PC-9 (cell line): ENCODE data around the gene TRIM28. TPM values are rescaled to one million over a fixed set of nuclear protein-coding genes. Genes with fewer than 3 reads are reported as not detected.

Experiments used
- BruUV-seq: library from RNA; stranded (reverse); fragments of 400-500 nt; replicated peaks from 2 replicates; lab custom pipeline; 2021; lab: Mats Ljungman, UMichigan
- CTCF ChIA-PET: fragments of 300-600 bp; sonication (Branson Sonifier 250); formaldehyde crosslinking; loops from one replicate; lab custom pipeline; 2022; ENCODE audit warnings: antibody characterized with exemption; lab: Charles Lee
- POLR2A ChIA-PET: fragments of 300-600 bp; sonication (Branson Sonifier 250); formaldehyde crosslinking; loops from one replicate; lab custom pipeline; 2022; ENCODE audit warnings: antibody characterized with exemption; ENCODE audit not compliant: unreplicated experiment; lab: Charles Lee
- DNase-seq, 2 experiments: peaks; one replicate each; pipeline versions ENCODE4 v3.0.0 to v3.0.0-alpha.2; 2015 to 2022; ENCODE audit warnings: mixed read lengths in 1 of 2
- H2AFZ ChIP-seq: fragments of 200-600 bp; sonication (generic); 2 replicates; pipeline ENCODE4 v1.8.1; 2017; ENCODE audit warnings: antibody characterized with exemption
- H3F3A ChIP-seq: fragments of 200-600 bp; sonication (generic); 2 replicates; pipeline ENCODE4 v1.8.1; 2017; ENCODE audit warnings: antibody characterized with exemption, mild to moderate bottlenecking, low read depth; ENCODE audit not compliant: insufficient read depth
- H3K27ac ChIP-seq: fragments of 200-600 bp; sonication (generic); 2 replicates; pipeline ENCODE4 v1.6.1; 2016; ENCODE audit warnings: mixed run types
- H3K27me3 ChIP-seq: fragments of 200-600 bp; sonication (generic); 2 replicates; pipeline ENCODE4 v1.6.1; 2016; ENCODE audit warnings: low read depth, mixed run types; ENCODE audit not compliant: insufficient read depth
- H3K36me3 ChIP-seq: fragments of 200-600 bp; sonication (generic); 2 replicates; pipeline ENCODE4 v1.6.1; 2016; ENCODE audit warnings: low read depth, mixed run types
- H3K4me1 ChIP-seq: fragments of 200-600 bp; sonication (generic); replicated peaks from 2 replicates; pipeline ENCODE4 v1.6.1; 2016; ENCODE audit warnings: mixed run types; ENCODE audit not compliant: insufficient read depth
- H3K4me2 ChIP-seq: fragments of 200-600 bp; sonication (generic); 2 replicates; pipeline ENCODE4 v1.6.1; 2017; ENCODE audit warnings: mixed run types
- H3K4me3 ChIP-seq: fragments of 200-600 bp; sonication (generic); 2 replicates; pipeline ENCODE4 v1.6.1; 2016; ENCODE audit warnings: mixed run types
- H3K79me2 ChIP-seq: fragments of 200-600 bp; sonication (generic); 2 replicates; pipeline ENCODE4 v1.6.1; 2017; ENCODE audit warnings: low read depth, mixed run types
- H3K9me2 ChIP-seq: fragments of 200-600 bp; sonication (generic); 2 replicates; pipeline ENCODE4 v1.8.1; 2017; ENCODE audit warnings: mild to moderate bottlenecking; ENCODE audit not compliant: insufficient read depth
- H3K9me3 ChIP-seq: fragments of 200-600 bp; sonication (generic); 2 replicates; pipeline ENCODE4 v1.8.1; 2016; ENCODE audit warnings: low read depth; ENCODE audit not compliant: insufficient read depth
- H4K20me1 ChIP-seq: fragments of 200-600 bp; sonication (generic); 2 replicates; pipeline ENCODE4 v1.8.1; 2017; ENCODE audit not compliant: insufficient read depth
- CTCF ChIP-seq: fragments of 200-600 bp; sonication (generic); conservative IDR thresholded peaks from 2 replicates; pipeline ENCODE4 v1.6.1; 2017; ENCODE audit warnings: mixed run types, antibody characterized with exemption, mild to moderate bottlenecking, moderate library complexity
- EZH2 ChIP-seq: fragments of 200-600 bp; sonication (generic); IDR thresholded peaks from 2 replicates; pipeline ENCODE4 v1.8.0; 2017; ENCODE audit warnings: antibody characterized with exemption, low read depth
- intact Hi-C: fragments of 100-400 bp; cut with micrococcal nuclease; formaldehyde crosslinking; loops from one replicate; pipeline ENCODE4 v1.10.0; 2022; ENCODE audit not compliant: unreplicated experiment
- total RNA-seq: library from RNA; stranded (reverse); gene quantifications from 2 replicates; pipeline ENCODE4 v1.2.3, GENCODE V29; 2021

Gene TRIM28
- total RNA-seq, 1 experiment from 2014 or later = 322 TPM

GRCh38 chr19:58568453-58569130 lies 24.7 kb downstream of the TRIM28 start:
- Histone ChIP-seq H4K20me1 (no peaks in the 10 kb centered on the region), H3K4me2 (no peak overlapping the region), H2AFZ (no peak overlapping the region), H3K9me3 (no peaks in the 10 kb centered on the region), H3K4me1 (no peaks in the 10 kb centered on the region), H3K4me3 (no peak overlapping the region), H3F3A (no peaks in the 10 kb centered on the region), H3K27ac (no peak overlapping the region), H3K9me2 (no peaks in the 10 kb centered on the region), H3K79me2 (no peaks in the 10 kb centered on the region), H3K36me3 (no peaks in the 10 kb centered on the region), H3K27me3 (no peaks in the 10 kb centered on the region)
- ChIA-PET POLR2A (no interaction called here), CTCF (no interaction called here)
- intact Hi-C loops = no loop called here
- no TSS peak for BruUV-seq
- DNase-seq = no peak
- TF ChIP-seq EZH2 = no peak
- TF ChIP-seq CTCF = no peak

- POLR2A ChIA-PET = no interaction called here
- Histone ChIP-seq H3F3A (no peaks in the 10 kb centered on the region), H2AFZ (no peak overlapping the region), H3K4me2 (no peak overlapping the region), H3K9me3 (no peaks in the 10 kb centered on the region), H3K9me2 (no peaks in the 10 kb centered on the region), H3K4me1 (no peaks in the 10 kb centered on the region), H4K20me1 (no peaks in the 10 kb centered on the region), H3K27ac (no peak overlapping the region), H3K27me3 (no peaks in the 10 kb centered on the region), H3K79me2 (no peaks in the 10 kb centered on the region), H3K4me3 (no peak overlapping the region), H3K36me3 (no peaks in the 10 kb centered on the region)
- BruUV-seq = no TSS peak
- DNase-seq = no peak
- TF ChIP-seq CTCF (no peak), EZH2 (no peak)
- intact Hi-C loops = no loop called here
- CTCF ChIA-PET = no interaction called here
These were observed 25.5 kb downstream of the TRIM28 start for GRCh38 chr19:58569191-58569942.

GRCh38 chr19:58569943-58570670 lies 26.2 kb downstream of the TRIM28 start:
- H3K27ac ChIP-seq = no peak overlapping the region
- POLR2A ChIA-PET = no interaction called here
- TF ChIP-seq CTCF (no peak), EZH2 (no peak)
- no peaks in the 10 kb centered on the region for H3K36me3 ChIP-seq
- no peak overlapping the region for H3K4me2 ChIP-seq
- no peaks in the 10 kb centered on the region for H3K9me2 ChIP-seq
- no peaks in the 10 kb centered on the region for H3K79me2 ChIP-seq
- H3F3A ChIP-seq = no peaks in the 10 kb centered on the region
- H3K9me3 ChIP-seq = no peaks in the 10 kb centered on the region
- intact Hi-C loops = no loop called here
- DNase-seq = no peak
- H3K27me3 ChIP-seq = no peaks in the 10 kb centered on the region
- no TSS peak for BruUV-seq
- H2AFZ ChIP-seq = no peak overlapping the region
- CTCF ChIA-PET = no interaction called here
- H3K4me1 ChIP-seq = no peaks in the 10 kb centered on the region
- H4K20me1 ChIP-seq = no peaks in the 10 kb centered on the region
- no peak overlapping the region for H3K4me3 ChIP-seq
